NT2/D1 (cell line): ENCODE data around the gene FOCAD.
A peak's percentile ranks its signal among the peaks of the same experiment; 100 is the strongest.
"Not testable (repeated sequence)": the region's sequence is repeated elsewhere in the genome, so short reads cannot be mapped to it uniquely, and the experiment has no call there.

Experiments used
- DNase-seq: peaks from one replicate; pipeline ENCODE4 v3.0.0-alpha.2; 2011; ENCODE audit warnings: low read depth, low spot score
- H3K27me3 ChIP-seq: 2 replicates; pipeline ENCODE4 v1.6.0; 2011; ENCODE audit warnings: mild to moderate bottlenecking; ENCODE audit not compliant: insufficient read length, insufficient read depth
- H3K36me3 ChIP-seq: 2 replicates; pipeline ENCODE4 v1.6.1; 2011; ENCODE audit warnings: mild to moderate bottlenecking, low read length, mixed read lengths; ENCODE audit not compliant: insufficient read depth, insufficient read length
- H3K4me1 ChIP-seq: 2 replicates; pipeline ENCODE4 v1.5.1; 2011; ENCODE audit not compliant: insufficient read depth, insufficient read length
- H3K4me3 ChIP-seq: 2 replicates; pipeline ENCODE4 v1.5.1; 2011; ENCODE audit warnings: low read depth; ENCODE audit not compliant: insufficient read length
- H3K9ac ChIP-seq: 2 replicates; pipeline ENCODE4 v1.6.0; 2011; ENCODE audit warnings: low read depth; ENCODE audit not compliant: insufficient read length
- H3K9me3 ChIP-seq: 2 replicates; pipeline ENCODE4 v1.5.1; 2011; ENCODE audit warnings: mild to moderate bottlenecking, low read length; ENCODE audit not compliant: insufficient read depth
- SUZ12 ChIP-seq: IDR thresholded peaks from 2 replicates; pipeline ENCODE4 v1.6.1; 2011; ENCODE audit not compliant: insufficient read length, insufficient read depth; ENCODE audit errors: extremely low read depth
- YY1 ChIP-seq: IDR thresholded peaks from 2 replicates; pipeline ENCODE4 v1.6.1; 2011; ENCODE audit not compliant: insufficient read length, insufficient read depth
- ZNF274 ChIP-seq: IDR thresholded peaks from 2 replicates; pipeline ENCODE4 v1.6.1; 2011; ENCODE audit warnings: mild to moderate bottlenecking, low read depth, low read length

The FOCAD gene

DNA sequence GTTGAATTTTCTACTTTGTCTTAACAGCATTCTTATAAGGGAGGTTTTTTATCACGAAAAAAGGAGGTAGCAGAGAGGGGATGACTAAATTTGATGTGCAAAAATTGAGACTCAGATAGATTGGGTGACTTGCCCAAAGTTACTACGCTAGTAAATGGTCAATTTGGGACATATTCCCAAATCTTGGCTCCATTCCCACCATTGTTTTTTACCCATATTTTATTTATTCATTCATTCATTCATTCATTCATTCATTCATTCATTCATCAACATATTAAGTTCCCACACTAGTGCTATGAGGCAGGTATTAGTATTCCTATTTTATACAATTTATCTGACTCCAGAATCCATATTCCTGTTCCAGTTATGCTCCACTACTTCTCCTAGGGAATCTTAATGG lies 261.8 kb downstream of the FOCAD start:
- no peak for DNase-seq
- H3K4me1 ChIP-seq, result no peaks in the 10 kb centered on the region
- no peak overlapping the region for H3K4me3 ChIP-seq
- no peaks in the 10 kb centered on the region for H3K27me3 ChIP-seq
- no peak overlapping the region for H3K9ac ChIP-seq
- H3K9me3 ChIP-seq, result no peaks in the 10 kb centered on the region
- peaks cover 22% of the 10 kb centered on the region for H3K36me3 ChIP-seq
- TF ChIP-seq SUZ12 (no peak), YY1 (no peak), ZNF274 (no peak)

DNA sequence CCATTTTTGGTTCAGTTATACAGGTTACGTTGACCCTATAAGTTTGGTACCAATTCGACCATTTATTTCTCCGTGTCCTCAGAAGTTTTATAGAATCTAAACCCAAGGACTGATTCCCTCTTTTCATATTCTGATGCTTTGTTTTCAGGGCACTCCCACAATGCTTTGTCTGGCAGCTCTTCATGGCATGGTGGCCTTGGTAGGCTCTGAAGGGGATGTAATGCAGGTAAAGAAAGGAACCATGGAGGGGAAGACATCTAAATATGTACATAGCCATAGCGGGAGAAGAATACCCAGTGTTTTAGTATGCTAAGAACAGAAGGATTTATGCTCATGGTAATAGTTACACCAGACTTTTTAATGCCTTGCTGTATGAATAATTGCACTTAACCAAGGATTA lies 264.6 kb downstream of the FOCAD start:
- Histone ChIP-seq H3K4me3 (no peak overlapping the region), H3K9me3 (no peaks in the 10 kb centered on the region), H3K9ac (no peak overlapping the region), H3K27me3 (no peaks in the 10 kb centered on the region), H3K36me3 (peaks cover 44% of the 10 kb centered on the region), H3K4me1 (no peaks in the 10 kb centered on the region)
- TF ChIP-seq SUZ12 (no peak), YY1 (no peak), ZNF274 (no peak)
- peak; percentile 27 for DNase-seq

DNA sequence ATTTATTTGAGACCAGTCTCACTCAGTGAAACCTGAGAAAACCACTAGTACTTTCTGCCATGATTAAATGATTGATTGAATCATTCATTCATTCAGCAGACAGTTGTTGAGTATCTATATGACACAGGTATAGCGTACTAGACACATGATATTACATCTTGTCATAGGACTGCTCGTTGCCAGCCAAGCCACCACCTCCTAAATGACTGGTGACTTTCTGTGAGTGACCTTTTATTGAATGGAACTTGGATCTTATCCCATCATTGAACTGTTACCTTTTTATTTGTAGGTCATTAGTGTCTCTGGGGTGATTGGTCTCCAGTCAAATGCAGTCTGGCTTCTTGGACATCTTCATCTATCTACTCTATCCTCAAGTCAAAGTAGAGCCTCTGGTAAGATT lies 266.6 kb downstream of the FOCAD start:
- TF ChIP-seq ZNF274 (no peak), YY1 (no peak)
- Histone ChIP-seq H3K27me3 (no peaks in the 10 kb centered on the region), H3K9me3 (no peaks in the 10 kb centered on the region), H3K4me1 (no peaks in the 10 kb centered on the region), H3K9ac (no peak overlapping the region), H3K4me3 (no peak overlapping the region), H3K36me3 (peaks cover 39% of the 10 kb centered on the region)
- DNase-seq, result no peak

DNA sequence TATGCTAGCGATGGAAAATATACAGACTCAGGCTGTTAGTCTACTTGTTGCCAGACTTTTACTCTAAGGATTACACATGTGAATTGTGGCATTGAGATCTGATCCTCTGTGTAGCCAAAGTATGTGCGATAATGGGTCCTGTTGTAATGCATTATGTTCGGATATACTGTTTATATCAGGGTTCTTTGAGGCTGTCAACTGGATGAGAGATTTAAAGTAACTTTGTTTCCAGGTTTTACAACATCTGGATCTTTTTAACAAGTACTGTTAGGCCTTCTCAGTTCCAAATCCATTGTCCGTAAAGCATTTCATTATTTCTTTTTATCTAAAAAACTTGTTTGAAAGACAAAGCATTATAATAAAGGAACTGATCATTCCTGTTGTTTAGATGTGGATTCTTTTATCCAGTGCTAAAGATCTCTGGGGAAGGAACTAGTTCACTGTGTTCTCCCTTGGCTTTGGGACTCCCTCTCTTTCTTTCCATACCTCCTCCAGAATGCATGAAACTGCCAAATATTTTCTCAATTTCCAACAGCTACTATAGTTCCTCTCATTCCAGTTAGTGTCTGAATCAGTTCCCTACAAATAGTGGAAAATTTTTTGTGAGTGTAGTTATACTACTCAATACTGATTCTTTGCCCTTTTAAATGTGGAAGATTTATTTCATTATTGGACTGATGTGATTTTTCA lies 278.6 kb downstream of the FOCAD start:
- Histone ChIP-seq H3K4me3 (no peak overlapping the region), H3K27me3 (no peaks in the 10 kb centered on the region), H3K36me3 (no peaks in the 10 kb centered on the region), H3K9me3 (no peaks in the 10 kb centered on the region), H3K4me1 (no peaks in the 10 kb centered on the region), H3K9ac (no peak overlapping the region)
- DNase-seq, result no peak
- TF ChIP-seq SUZ12 (no peak), ZNF274 (no peak), YY1 (no peak)

DNA sequence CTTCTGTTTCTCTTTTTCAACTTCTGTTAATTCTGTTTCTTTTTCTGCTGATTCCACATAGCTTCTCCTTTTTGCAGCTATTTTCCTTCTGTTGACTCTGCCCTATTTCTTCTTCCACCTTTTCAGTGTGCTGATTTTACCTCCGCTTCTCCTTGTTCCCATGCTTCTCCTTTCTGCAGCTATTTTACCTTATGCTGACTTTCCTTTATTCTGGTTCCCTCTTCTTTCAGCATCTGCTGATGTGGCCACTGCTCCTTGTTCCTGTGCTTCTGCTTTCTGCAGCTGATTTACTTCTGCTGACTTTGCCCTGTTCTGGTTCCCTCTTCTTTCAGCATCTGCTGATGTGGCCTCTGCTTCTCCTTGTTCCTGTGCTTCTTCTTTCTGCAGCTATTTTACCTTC lies 288.6 kb downstream of the FOCAD start:
- Histone ChIP-seq H3K9me3 (peaks cover 5% of the 10 kb centered on the region; the same call in 1 of the 2 replicates), H3K4me3 (no peak overlapping the region), H3K4me1 (no peaks in the 10 kb centered on the region), H3K36me3 (peaks cover 4% of the 10 kb centered on the region), H3K9ac (no peak overlapping the region), H3K27me3 (no peaks in the 10 kb centered on the region)
- no peak for TF ChIP-seq YY1
- no peak for TF ChIP-seq SUZ12
- TF ChIP-seq ZNF274, result no peak
- no peak for DNase-seq

DNA sequence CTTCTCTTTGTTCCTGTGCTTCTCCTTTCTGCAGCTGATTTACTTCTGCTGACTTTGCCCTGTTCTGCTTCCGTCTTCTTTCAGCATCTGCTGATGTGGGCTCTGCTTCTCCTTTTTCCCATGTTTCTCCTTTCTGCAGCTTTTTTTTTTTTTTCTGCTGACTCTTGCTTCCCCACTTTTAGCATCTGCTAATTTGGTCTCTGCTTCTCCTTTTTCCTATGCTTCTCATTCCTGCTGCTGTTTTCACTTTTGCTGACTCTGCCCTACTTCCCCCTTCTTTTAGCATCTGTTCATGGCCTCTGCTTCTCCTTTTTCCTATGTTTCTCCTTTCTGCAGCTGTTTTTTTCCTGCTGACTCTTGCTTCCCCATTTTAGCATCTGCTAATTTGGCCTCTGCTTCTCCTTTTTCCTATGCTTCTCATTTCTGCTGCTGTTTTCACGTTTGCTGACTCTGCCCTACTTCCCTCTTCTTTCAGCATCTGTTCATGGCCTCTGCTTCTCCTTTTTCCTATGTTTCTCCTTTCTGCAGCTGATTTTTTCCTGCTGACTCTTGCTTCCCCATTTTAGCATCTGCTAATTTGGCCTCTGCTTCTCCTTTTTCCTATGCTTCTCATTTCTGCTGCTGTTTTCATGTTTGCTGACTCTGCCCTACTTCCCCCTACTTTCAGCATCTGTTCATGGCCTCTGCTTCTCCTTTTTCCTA lies 289.3 kb downstream of the FOCAD start:
- not testable (repeated sequence) for DNase-seq, H3K36me3 ChIP-seq

DNA sequence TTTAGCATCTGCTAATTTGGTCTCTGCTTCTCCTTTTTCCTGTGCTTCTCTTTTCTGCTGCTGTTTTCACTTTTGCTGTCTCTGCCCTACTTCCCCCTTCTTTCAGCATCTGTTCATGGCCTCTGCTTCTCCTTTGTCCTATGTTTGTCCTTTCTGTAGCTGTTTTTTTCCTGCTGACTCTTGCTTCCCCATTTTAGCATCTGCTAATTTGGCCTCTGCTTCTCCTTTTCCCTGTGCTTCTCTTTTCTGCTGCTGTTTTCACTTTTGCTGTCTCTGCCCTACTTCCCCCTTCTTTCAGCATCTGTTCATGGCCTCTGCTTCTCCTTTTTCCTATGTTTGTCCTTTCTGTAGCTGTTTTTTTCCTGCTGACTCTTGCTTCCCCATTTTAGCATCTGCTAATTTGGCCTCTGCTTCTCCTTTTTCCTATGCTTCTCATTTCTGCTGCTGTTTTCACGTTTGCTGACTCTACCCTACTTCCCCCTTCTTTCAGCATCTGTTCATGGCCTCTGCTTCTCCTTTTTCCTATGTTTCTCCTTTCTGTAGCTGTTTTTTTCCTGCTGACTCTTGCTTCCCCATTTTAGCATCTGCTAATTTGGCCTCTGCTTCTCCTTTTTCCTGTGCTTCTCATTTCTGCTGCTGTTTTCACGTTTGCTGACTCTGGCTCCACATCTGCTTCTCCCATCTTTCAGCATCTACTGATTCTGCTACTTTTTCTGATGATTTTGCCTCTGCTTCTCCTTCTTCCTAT lies 290.3 kb downstream of the FOCAD start:
- not testable (repeated sequence) for H3K9me3 ChIP-seq, H3K4me1 ChIP-seq, DNase-seq, H3K27me3 ChIP-seq, H3K9ac ChIP-seq, H3K4me3 ChIP-seq
- peaks cover 11% of the 10 kb centered on the region for H3K36me3 ChIP-seq

More for the DNA sequence above, 289.3 kb downstream of the FOCAD start:
- not testable (repeated sequence) for H3K4me3 ChIP-seq, H3K9ac ChIP-seq, H3K27me3 ChIP-seq, H3K4me1 ChIP-seq, H3K9me3 ChIP-seq

DNA sequence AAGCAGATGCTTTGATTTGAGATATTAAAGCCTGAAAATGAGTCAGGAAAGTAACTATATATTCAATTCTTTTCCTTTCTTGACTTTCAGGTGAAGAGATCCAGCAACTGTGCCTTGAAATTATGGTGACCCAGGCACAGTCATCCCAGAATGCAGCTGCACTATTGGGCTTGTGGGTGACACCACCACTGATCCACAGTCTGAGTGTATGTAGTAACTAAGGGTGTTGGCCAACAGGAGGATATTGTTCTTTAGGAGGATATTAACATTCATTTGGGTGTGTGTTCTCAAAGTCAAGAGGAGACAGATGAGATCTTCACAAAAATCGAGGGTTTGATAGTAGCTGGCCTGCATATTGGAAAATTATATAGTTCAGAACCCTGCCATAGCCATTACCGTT lies 294.2 kb downstream of the FOCAD start:
- H3K9me3 ChIP-seq, result no peaks in the 10 kb centered on the region
- H3K4me1 ChIP-seq, result no peaks in the 10 kb centered on the region
- no peaks in the 10 kb centered on the region for H3K27me3 ChIP-seq
- no peak for DNase-seq
- no peak overlapping the region for H3K9ac ChIP-seq
- no peak overlapping the region for H3K4me3 ChIP-seq
- no peak for TF ChIP-seq SUZ12
- no peak for TF ChIP-seq ZNF274
- TF ChIP-seq YY1, result no peak
- peaks cover 13% of the 10 kb centered on the region for H3K36me3 ChIP-seq
